Mucosa of rectum (tissue), 2 donors: ENCODE measurements around the gene SERINC1.
A peak's percentile ranks its signal among the peaks of the same experiment; 100 is the strongest.

ENCODE experiments used
- H3K27ac ChIP-seq, 2 donors: one replicate each; pipeline ENCODE4 v1.7.0; 2013; ENCODE audit warnings: inconsistent platforms in 2 of 2, low read depth in 2 of 2, low read length in 2 of 2
- H3K27me3 ChIP-seq, 2 donors: one replicate each; pipeline ENCODE4 v1.7.0; 2013; ENCODE audit warnings: low read length in 2 of 2; ENCODE audit not compliant: control insufficient read depth in 2 of 2, insufficient read depth in 2 of 2
- H3K36me3 ChIP-seq, 2 donors: one replicate each; pipeline ENCODE4 v1.7.0; 2013; ENCODE audit warnings: low read length in 2 of 2; ENCODE audit not compliant: control insufficient read depth in 2 of 2, insufficient read depth in 2 of 2
- H3K4me1 ChIP-seq, 2 donors: one replicate each; pipeline ENCODE4 v1.7.0; 2013; ENCODE audit warnings: low read length in 2 of 2, mild to moderate bottlenecking in 1 of 2; ENCODE audit not compliant: control insufficient read depth in 2 of 2, insufficient read depth in 2 of 2
- H3K4me3 ChIP-seq, 2 donors: one replicate each; pipeline ENCODE4 v1.7.0; 2013; ENCODE audit warnings: low read length in 2 of 2
- H3K9ac ChIP-seq, 2 donors: one replicate each; pipeline ENCODE4 v1.7.0; 2013; ENCODE audit warnings: low read length in 2 of 2, low read depth in 1 of 2, mild to moderate bottlenecking in 1 of 2
- H3K9me3 ChIP-seq, 2 donors: one replicate each; pipeline ENCODE4 v1.7.0; 2013; ENCODE audit warnings: low read length in 2 of 2; ENCODE audit not compliant: control insufficient read depth in 2 of 2
- donor health status: healthy.
- donor health status: Normal muscosa, but diverticular disease.

Gene SERINC1

DNA sequence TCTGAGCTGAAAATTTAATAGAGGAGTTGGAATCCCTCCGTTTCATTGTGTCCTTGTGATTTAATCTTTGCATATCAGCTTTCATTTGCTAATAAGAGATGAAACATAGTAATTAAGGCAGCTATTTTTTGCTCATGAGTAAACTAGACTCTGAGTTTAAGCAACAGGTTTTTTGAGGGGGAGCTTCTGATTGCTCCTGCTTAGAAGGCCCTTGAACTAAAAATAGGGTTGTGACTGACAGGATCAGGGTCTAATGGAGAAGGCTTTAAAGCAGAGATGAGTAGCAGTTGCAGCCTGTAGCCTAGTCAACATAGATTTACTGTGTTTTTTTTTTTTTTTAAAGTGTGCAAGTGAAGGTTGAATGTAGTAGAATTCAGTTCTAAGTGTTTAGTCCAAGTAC, 54.8 kb downstream of the SERINC1 start:
- H3K4me1 ChIP-seq, result no peaks in the 10 kb centered on the region

DNA sequence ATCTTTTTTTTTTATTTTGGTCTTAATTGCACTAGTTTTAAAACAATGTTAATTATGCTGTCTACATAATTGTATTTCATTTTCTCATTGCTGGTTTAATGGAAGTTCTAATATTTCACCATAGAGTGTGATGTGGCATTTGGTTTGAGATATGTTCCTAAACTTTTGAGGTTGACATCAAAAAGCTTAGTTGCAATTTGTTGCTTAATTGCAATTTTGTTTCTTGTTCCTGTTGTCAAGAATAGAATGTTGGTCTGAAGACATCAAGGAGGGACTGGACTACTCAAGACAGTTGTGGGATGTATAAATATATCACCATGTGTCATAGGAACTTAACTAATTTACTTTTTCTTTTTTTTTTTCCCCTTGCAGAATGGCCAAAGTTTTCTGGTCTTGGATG, 59.6 kb downstream of the SERINC1 start:
- Histone ChIP-seq H3K27me3 (no peaks in the 10 kb centered on the region), H3K4me3 (no peak overlapping the region), H3K4me1 (no peaks in the 10 kb centered on the region), H3K9ac (no peak overlapping the region), H3K36me3 (peaks cover 4 to 6% of the 10 kb centered on the region in 2 donors), H3K27ac (no peak overlapping the region), H3K9me3 (no peaks in the 10 kb centered on the region)

More for the DNA sequence above, 54.8 kb downstream of the SERINC1 start:
- Histone ChIP-seq H3K9ac (no peak overlapping the region), H3K27ac (no peak overlapping the region), H3K9me3 (no peaks in the 10 kb centered on the region), H3K4me3 (no peak overlapping the region), H3K27me3 (no peaks in the 10 kb centered on the region), H3K36me3 (peaks cover 4 to 18% of the 10 kb centered on the region in 2 donors)

DNA sequence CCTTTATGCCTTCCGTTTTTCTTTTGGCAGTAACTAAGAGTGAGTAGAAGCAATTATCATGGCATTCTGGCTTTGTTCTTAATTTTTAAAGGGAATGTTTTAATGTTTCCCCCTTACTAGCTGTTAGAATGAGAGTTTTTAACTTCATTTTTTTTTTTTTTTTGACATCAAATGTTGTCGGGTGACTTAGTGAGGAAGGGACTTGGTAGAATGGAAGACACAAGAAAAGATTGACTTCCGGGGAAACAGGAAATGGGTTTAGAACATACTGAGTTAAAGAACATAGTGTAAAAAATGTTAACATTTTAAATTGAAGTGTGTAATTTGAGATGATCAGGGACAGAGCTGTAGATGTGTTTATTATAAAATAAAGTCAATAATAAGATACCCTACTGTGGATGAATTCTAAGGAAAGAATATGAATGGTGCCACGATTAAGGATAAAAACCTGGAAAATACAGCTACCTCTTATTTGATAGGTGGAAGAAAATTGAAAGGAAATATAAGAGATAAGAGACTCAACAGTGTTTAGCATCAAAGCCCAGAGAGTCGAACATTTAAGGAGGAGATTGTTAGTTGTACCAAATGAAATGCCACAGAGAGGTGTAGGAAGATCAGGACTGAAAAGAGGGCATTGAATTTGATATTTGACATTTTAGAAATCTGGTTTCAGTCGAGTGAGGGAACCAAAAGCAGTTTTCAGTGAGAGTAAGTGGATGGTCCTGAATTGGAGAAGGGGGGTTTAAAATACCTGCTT, 62.7 kb downstream of the SERINC1 start:
- Histone ChIP-seq H3K4me3 (no peak overlapping the region), H3K36me3 (no peaks in the 10 kb centered on the region), H3K27ac (no peak overlapping the region), H3K9me3 (no peaks in the 10 kb centered on the region), H3K27me3 (no peaks in the 10 kb centered on the region), H3K9ac (no peak overlapping the region), H3K4me1 (no peaks in the 10 kb centered on the region)

DNA sequence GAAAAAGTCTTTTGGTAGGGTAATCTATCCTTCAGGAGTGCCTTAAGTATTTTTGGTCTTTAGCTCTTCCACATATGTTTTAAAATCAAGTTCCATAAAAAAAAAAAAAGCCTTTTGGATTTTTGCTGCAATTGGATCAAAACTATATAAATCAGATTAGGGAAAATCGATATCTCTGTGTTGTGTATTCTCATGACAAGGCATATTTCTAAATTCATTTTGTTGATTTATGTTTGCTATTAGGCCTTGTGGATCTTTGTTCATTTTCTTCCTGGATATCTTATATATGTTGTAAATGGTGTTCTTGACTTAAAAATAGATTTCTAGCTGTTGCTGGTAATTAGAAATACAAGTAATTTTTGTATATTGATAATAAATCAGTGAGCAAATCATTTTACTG, 63.4 kb downstream of the SERINC1 start:
- H3K9ac ChIP-seq, result no peak overlapping the region
- no peaks in the 10 kb centered on the region for H3K9me3 ChIP-seq
- no peaks in the 10 kb centered on the region for H3K27me3 ChIP-seq
- no peak overlapping the region for H3K4me3 ChIP-seq
- H3K36me3 ChIP-seq, result no peaks in the 10 kb centered on the region
- no peaks in the 10 kb centered on the region for H3K4me1 ChIP-seq
- H3K27ac ChIP-seq, result no peak overlapping the region

DNA sequence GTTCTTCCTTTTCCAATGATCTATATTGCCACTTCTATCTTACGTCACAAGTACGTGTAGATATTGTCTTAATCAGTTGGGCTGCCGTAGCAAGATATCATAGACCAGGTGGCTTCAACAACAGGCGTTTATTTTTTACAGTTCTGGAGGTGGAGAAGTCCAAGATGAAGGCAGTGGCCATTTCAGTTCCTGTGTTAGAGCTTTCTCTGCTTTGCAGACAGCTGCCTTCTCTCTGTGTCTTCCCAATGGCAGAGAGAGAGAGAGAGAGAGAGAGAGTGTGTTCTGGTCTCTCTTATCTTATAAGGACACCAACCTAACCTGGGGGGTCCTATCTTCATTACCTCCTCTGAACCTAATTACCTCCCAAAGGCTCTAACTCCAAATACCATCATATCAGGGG, 63.9 kb downstream of the SERINC1 start:
- Histone ChIP-seq H3K9ac (no peak overlapping the region), H3K4me3 (no peak overlapping the region), H3K27me3 (no peaks in the 10 kb centered on the region), H3K36me3 (no peaks in the 10 kb centered on the region), H3K27ac (no peak overlapping the region), H3K4me1 (no peaks in the 10 kb centered on the region), H3K9me3 (no peaks in the 10 kb centered on the region)

DNA sequence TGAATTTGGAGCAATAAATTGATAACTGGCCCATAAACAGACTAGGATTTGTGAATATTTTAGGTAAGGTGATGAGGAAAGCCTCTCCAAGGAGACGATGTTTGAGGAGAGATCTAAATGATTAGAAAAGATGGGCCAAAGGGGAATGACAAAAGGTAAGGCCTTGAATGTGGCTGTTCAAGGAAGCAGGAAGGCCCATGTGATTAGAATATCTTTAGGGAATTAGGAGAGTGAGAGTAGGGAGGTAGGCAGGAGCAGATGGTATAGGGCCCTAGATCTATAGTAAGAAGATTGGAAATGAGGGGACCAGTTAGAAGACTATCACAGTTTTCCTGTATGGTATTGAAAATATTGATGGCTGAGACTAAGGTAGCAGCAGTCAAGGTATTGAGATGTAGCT, 65.4 kb downstream of the SERINC1 start:
- Histone ChIP-seq H3K27me3 (no peaks in the 10 kb centered on the region), H3K36me3 (no peaks in the 10 kb centered on the region), H3K4me3 (no peak overlapping the region), H3K27ac (no peak overlapping the region), H3K9me3 (no peaks in the 10 kb centered on the region), H3K4me1 (no peaks in the 10 kb centered on the region), H3K9ac (no peak overlapping the region)

DNA sequence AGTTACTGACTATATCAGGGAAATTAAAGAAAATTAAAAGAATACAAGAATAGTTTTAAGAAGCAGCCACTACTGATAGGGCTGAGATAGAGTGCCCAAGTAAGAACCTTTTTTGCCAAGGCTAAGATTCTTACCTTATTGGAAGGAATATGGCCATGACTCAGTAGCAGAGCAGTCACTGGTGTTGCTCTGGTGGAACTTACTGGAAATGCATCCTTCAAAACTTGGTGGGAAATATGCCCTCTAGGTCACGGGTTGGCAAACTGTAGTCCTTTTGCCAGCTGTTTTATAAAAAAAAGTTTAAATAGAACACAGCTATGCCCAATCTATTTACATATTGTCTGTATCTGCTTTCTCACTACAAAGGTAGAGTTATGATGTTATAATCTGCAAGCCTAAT, 66.2 kb downstream of the SERINC1 start:
- Histone ChIP-seq H3K27me3 (no peaks in the 10 kb centered on the region), H3K36me3 (no peaks in the 10 kb centered on the region), H3K4me1 (peaks cover 0 to 1% of the 10 kb centered on the region in 2 donors), H3K27ac (no peak overlapping the region), H3K9ac (no peak overlapping the region), H3K9me3 (no peaks in the 10 kb centered on the region), H3K4me3 (no peak overlapping the region)

DNA sequence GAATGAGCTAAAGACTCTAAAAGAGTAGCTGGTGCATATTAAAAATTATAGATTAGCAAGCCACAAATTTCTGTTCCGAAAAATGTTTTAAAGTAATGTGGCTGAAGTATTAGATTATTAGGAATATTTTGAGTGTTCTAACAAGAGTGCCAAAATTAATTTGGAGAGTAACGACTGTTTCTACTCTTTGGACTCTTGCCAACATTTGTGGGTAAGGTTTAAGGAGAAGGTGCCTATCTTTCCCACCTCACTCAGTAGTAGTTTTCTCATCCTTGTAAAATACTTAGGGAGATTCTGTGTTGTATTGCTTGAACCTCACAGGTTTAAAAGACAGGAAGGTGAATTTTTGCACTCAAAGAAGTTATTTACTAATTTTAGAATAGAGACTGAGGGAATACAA, 67.2 kb downstream of the SERINC1 start:
- Histone ChIP-seq H3K9ac (no peak overlapping the region), H3K4me1 (peaks cover 3 to 4% of the 10 kb centered on the region in 2 donors), H3K36me3 (no peaks in the 10 kb centered on the region), H3K4me3 (no peak overlapping the region), H3K9me3 (no peaks in the 10 kb centered on the region), H3K27ac (no peak overlapping the region), H3K27me3 (no peaks in the 10 kb centered on the region)

DNA sequence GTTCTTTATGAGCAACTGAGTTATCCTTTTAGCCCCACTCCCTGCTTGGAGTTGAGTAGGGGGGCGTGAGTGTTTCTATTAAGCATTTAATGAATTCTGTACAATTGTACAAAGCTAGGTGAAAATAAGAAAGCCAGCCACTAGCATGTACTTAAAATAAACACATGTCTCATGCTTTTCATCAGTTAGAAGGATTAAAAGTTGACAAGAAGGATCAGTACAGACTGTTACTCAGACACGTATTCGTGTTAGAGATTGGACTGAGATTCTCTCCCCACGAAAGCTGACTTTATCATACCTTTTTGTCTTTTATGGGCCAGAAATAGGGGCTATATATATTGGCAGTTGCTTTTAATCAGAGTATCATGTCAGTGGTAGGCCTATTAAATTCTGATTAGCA, 70.5 kb downstream of the SERINC1 start:
- Histone ChIP-seq H3K9ac (no peak overlapping the region), H3K9me3 (no peaks in the 10 kb centered on the region), H3K36me3 (no peaks in the 10 kb centered on the region), H3K27me3 (no peaks in the 10 kb centered on the region), H3K4me3 (no peak overlapping the region), H3K4me1 (peaks cover 3 to 9% of the 10 kb centered on the region in 2 donors), H3K27ac (no peak overlapping the region)

DNA sequence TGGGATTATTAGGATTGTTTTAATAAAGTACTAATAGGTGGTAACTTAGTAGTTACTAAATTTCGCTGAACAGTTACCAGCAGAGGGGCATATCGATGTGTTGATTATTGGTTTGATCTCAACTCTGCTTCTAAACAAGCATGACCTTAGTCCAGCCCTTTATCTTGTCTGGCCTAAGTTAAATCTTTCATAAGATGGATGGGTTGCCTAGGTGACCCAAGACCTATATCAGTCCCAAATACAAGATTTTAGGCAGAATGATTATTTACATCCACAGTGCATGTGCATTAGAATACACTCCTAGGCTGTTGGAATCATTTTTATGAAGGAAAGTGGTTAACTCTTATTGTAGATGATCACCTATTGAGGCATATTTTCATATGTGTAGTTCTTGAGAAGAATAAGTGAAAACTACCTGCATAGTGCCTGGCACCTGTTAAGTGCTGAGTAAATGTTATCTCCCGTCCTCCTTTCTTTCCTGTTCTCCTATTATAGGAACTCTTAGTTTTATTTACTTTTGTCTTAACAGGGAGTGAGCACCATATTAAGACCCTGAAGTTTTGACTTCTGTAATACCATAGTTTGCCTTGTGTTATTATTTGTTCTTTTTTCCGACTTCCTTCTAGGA, 71.0 kb downstream of the SERINC1 start:
- Histone ChIP-seq H3K4me1 (peaks cover 3 to 9% of the 10 kb centered on the region in 2 donors), H3K27me3 (no peaks in the 10 kb centered on the region), H3K36me3 (no peaks in the 10 kb centered on the region), H3K9ac (peak overlapping the region; percentile 93 to 95), H3K27ac (no peak overlapping the region), H3K4me3 (peak overlapping the region; percentile 88 to 96), H3K9me3 (no peaks in the 10 kb centered on the region)
